Astrocyte of the cerebellum (primary cell): ENCODE results near the gene NOC2L.

Experiments used
- DNase-seq: peaks from one replicate; pipeline ENCODE4 v3.0.0-alpha.2; 2011; ENCODE audit warnings: low read depth
- H3K4me3 ChIP-seq: 2 replicates; pipeline ENCODE4 v1.5.1; 2011; ENCODE audit warnings: mild to moderate bottlenecking, low read depth, low read length, moderate library complexity
- CTCF ChIP-seq: IDR thresholded peaks from 2 replicates; pipeline ENCODE4 v1.5.1; 2012; ENCODE audit warnings: low read length, low read depth, moderate library complexity, mild to moderate bottlenecking; ENCODE audit errors: missing control alignments
- in situ Hi-C: cut with HindIII; loops from 2 replicates; pipeline ENCODE4 v1.10.0; 2017; ENCODE audit warnings: low sequenced_read_pairs

The NOC2L gene

GRCh38 chr1:974687-975328, 15.8 kb upstream of the NOC2L start:
- no peak for DNase-seq
- TF ChIP-seq CTCF = no peak
- in situ Hi-C loops = no loop called here
- H3K4me3 ChIP-seq = no peak overlapping the region

- TF ChIP-seq CTCF = no peak
- no peak for DNase-seq
- H3K4me3 ChIP-seq = no peak overlapping the region
- in situ Hi-C loops = no loop called here
These were observed 15.2 kb upstream of the NOC2L start for GRCh38 chr1:974293-974640.

- DNase-seq = no peak
- H3K4me3 ChIP-seq = no peak overlapping the region
- no peak for TF ChIP-seq CTCF
- in situ Hi-C loops = no loop called here
These were observed 14.6 kb upstream of the NOC2L start for GRCh38 chr1:973459-974292.

GRCh38 chr1:972726-973458, 13.8 kb upstream of the NOC2L start:
- DNase-seq = no peak
- H3K4me3 ChIP-seq = no peak overlapping the region
- in situ Hi-C loops = no loop called here
- no peak for TF ChIP-seq CTCF

- no peak for DNase-seq
- H3K4me3 ChIP-seq = no peak overlapping the region
- in situ Hi-C loops = no loop called here
- no peak for TF ChIP-seq CTCF
These were observed 12.9 kb upstream of the NOC2L start for GRCh38 chr1:971751-972506.

- in situ Hi-C loops = no loop called here
- H3K4me3 ChIP-seq = no peak overlapping the region
- no peak for TF ChIP-seq CTCF
- DNase-seq = no peak
These were observed 12.1 kb upstream of the NOC2L start for GRCh38 chr1:970973-971730.
